ENCODE data around the gene MYO3B.

GRCh38 chr2:170298115-170298514, 120.2 kb downstream of the MYO3B start:
- TF ChIP-seq CTCF (IDR thresholded peaks at IDR 0.05; ENCODE audit: extremely low read depth in 1 of 2, insufficient read depth in 1 of 2, low read depth in 1 of 2, low read length in 2 of 2) = no peak
- TF ChIP-seq POLR2AphosphoS5 (IDR thresholded peaks at IDR 0.05; ENCODE audit: insufficient read depth, low read depth, low read length) = no peak
